Kidney (tissue), 14 donors: ENCODE results near the gene POLR1F. TPM values are rescaled to one million over a fixed set of nuclear protein-coding genes. Genes with fewer than 3 reads are reported as not detected.

Experiments
- DNase-seq, 5 donors: peaks; one replicate each; pipeline ENCODE4 v3.0.0-alpha.2; 2013 to 2020
- FAIRE-seq: peaks from 2 replicates; lab custom pipeline; 2012; peaks lifted over from hg19 to GRCh38; lab: Jason Lieb, UNC
- H3K27ac ChIP-seq, 2 donors: one replicate each; pipeline ENCODE4 v1.7.0; 2013; ENCODE audit warnings: low read depth in 2 of 2, low read length in 2 of 2, inconsistent platforms in 1 of 2
- H3K27me3 ChIP-seq: one replicate; pipeline ENCODE4 v1.7.1; 2013; ENCODE audit warnings: low read length, inconsistent platforms; ENCODE audit not compliant: control insufficient read depth, insufficient read depth
- H3K36me3 ChIP-seq, 3 donors: one replicate each; pipeline versions ENCODE4 v1.7.0 to v1.7.1; 2013; ENCODE audit warnings: low read length in 3 of 3, control low read depth in 1 of 3, inconsistent platforms in 1 of 3; ENCODE audit not compliant: insufficient read depth in 3 of 3, control insufficient read depth in 2 of 3
- H3K4me1 ChIP-seq, 3 donors: one replicate each; pipeline versions ENCODE4 v1.7.0 to v1.7.1; 2013; ENCODE audit warnings: low read length in 3 of 3, inconsistent platforms in 1 of 3, low read depth in 1 of 3; ENCODE audit not compliant: control insufficient read depth in 2 of 3, insufficient read depth in 2 of 3
- H3K4me3 ChIP-seq, 3 donors: one replicate each; pipeline versions ENCODE4 v1.7.0 to v1.8.1; 2013; ENCODE audit warnings: low read length in 3 of 3, control low read depth in 1 of 3, inconsistent platforms in 1 of 3
- H3K9ac ChIP-seq, 3 donors: one replicate each; pipeline versions ENCODE4 v1.7.0 to v1.7.1; 2013; ENCODE audit warnings: low read length in 3 of 3, control low read depth in 1 of 3, inconsistent platforms in 1 of 3
- H3K9me3 ChIP-seq, 3 donors: one replicate each; pipeline versions ENCODE4 v1.7.0 to v1.7.1; 2013; ENCODE audit warnings: low read length in 3 of 3, control low read depth in 1 of 3, inconsistent platforms in 1 of 3; ENCODE audit not compliant: control insufficient read depth in 2 of 3, insufficient read depth in 1 of 3
- intact Hi-C: fragments of 100-400 bp; cut with DNase I; formaldehyde crosslinking; loops from one replicate; pipeline ENCODE4 v1.11.1; 2022
- polyA plus RNA-seq: library from polyadenylated mRNA; stranded (reverse); fragments of 350-450 nt; fragmentation: Illumina TruSeq; extraction: RNeasy Lipid Tissue Mini Kit (QIAGEN cat#74804); gene quantifications from one replicate; pipeline ENCODE4 v1.2.3, GENCODE V29; 2014; ENCODE audit warnings: low read depth, low replicate concordance; ENCODE audit not compliant: insufficient read depth
- total RNA-seq: library from RNA; stranded (reverse); fragmentation: NEBNext Ultra II Directional; extraction: Animal tissue kit (Norgen Biotek cat#: 25700); gene quantifications from one replicate; pipeline ENCODE4 v1.2.1, GENCODE V29; 2021
- TF ChIP-seq, protein P1 (sequence below): IDR thresholded peaks from 3 replicates; pipeline ENCODE4 v1.5.1; 2012; ENCODE audit warnings: mild to moderate bottlenecking, moderate library complexity, borderline replicate concordance; ENCODE audit not compliant: insufficient read depth; ENCODE audit errors: extremely low read depth
- donor health status: control.
- donor health status: control.
- donor health status: control.
- donor health status: control.
- donor health status: control.
- donor health status: DM: yes; HTN: yes; CAD: no.
- donor health status: Normal renal cell carcinoma (clear cell type).

The POLR1F gene
- total and polyA plus RNA-seq, 2 donors from 2014 or later, result 5.3 to 13.3 TPM

DNA sequence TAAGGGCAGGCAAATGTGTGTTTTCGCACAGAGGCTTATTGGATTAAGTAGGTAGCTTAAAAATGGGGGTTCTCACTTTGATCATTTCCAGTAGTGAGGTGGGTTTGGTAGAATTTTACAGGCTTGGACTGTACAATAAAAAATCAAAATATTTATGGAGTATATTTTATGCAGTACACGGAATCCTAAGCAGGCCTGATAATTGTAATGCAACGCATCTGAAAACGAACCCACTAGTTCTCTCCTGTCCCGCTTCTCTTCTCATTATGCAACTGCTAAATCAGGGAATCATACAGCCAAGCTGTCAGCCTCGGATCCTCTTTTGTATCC, 377 bp upstream of the POLR1F start:
- H3K9ac ChIP-seq, result peak overlapping the region in 1 of 3 donors; percentile 92
- intact Hi-C loops, result no loop called here
- peak overlapping the region in 2 of 3 donors; percentile 99 for H3K4me3 ChIP-seq
- H3K27me3 ChIP-seq, result no peaks in the 10 kb centered on the region
- FAIRE-seq (no peak), DNase-seq (no peak)
- peak overlapping the region in 1 of 2 donors; percentile 36 for H3K27ac ChIP-seq
- H3K36me3 ChIP-seq, result no peaks in the 10 kb centered on the region
- peaks cover 0 to 12% (median 5%) of the 10 kb centered on the region in 3 donors for H3K4me1 ChIP-seq
- H3K9me3 ChIP-seq, result no peaks in the 10 kb centered on the region
- TF ChIP-seq, protein P1, sequence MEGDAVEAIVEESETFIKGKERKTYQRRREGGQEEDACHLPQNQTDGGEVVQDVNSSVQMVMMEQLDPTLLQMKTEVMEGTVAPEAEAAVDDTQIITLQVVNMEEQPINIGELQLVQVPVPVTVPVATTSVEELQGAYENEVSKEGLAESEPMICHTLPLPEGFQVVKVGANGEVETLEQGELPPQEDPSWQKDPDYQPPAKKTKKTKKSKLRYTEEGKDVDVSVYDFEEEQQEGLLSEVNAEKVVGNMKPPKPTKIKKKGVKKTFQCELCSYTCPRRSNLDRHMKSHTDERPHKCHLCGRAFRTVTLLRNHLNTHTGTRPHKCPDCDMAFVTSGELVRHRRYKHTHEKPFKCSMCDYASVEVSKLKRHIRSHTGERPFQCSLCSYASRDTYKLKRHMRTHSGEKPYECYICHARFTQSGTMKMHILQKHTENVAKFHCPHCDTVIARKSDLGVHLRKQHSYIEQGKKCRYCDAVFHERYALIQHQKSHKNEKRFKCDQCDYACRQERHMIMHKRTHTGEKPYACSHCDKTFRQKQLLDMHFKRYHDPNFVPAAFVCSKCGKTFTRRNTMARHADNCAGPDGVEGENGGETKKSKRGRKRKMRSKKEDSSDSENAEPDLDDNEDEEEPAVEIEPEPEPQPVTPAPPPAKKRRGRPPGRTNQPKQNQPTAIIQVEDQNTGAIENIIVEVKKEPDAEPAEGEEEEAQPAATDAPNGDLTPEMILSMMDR, result no peak

DNA sequence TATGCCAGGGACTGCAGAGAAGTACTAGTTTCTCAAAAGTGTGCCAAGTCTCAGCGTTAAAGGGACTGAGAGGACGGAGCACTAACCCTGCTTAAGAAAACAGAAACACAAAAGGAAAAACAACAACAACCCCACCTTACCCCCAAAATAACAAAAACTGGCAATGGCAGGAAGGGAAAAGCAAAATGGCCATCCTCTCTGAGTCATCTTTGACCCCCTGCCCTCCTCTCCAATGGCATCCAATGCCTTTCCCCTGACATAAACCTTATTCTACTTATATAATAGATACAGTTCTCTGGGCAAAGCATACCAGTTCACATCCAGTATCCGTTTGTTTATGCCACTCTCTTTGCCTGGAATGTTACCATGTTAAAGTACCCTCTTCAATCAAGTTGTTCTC, 1.6 kb downstream of the POLR1F start:
- Histone ChIP-seq H3K4me3 (peak overlapping the region in 1 of 3 donors; percentile 99), H3K27ac (no peak overlapping the region), H3K36me3 (peaks cover 0 to 2% (median 0%) of the 10 kb centered on the region in 3 donors), H3K27me3 (no peaks in the 10 kb centered on the region), H3K9ac (no peak overlapping the region), H3K9me3 (peaks cover 0 to 1% (median 0%) of the 10 kb centered on the region in 3 donors), H3K4me1 (peaks cover 0 to 12% (median 5%) of the 10 kb centered on the region in 3 donors)
- intact Hi-C loops, result no loop called here
- TF ChIP-seq, protein P1, result no peak
- peak in 1 of 5 donors; percentile 0 for DNase-seq
- FAIRE-seq, result no peak

DNA sequence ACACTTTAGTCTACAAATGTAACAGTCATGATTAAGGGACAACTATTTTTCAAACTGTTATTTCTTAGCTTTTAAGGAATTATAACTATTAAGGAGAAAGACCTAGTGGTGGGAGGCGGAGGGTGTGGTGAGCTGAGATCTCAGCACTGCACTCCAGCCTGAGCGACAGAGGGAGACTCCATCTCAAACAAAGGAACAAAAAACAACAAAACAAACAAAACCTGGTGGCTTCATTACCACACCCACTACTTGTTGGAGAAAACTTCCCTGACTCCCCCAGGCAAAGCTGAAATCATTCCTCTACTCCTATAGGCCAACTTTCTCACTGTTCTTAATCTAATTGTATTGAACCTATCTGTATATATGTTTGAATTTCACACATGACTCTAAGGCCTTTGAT, 3.2 kb downstream of the POLR1F start:
- Histone ChIP-seq H3K4me1 (peaks cover 0 to 12% (median 5%) of the 10 kb centered on the region in 3 donors), H3K9ac (no peak overlapping the region), H3K4me3 (no peak overlapping the region), H3K27ac (no peak overlapping the region), H3K27me3 (no peaks in the 10 kb centered on the region), H3K36me3 (peaks cover 0 to 2% (median 0%) of the 10 kb centered on the region in 3 donors), H3K9me3 (peaks cover 0 to 1% (median 0%) of the 10 kb centered on the region in 3 donors)
- FAIRE-seq (no peak), DNase-seq (no peak)
- intact Hi-C loops, result no loop called here
- TF ChIP-seq, protein P1, result no peak

DNA sequence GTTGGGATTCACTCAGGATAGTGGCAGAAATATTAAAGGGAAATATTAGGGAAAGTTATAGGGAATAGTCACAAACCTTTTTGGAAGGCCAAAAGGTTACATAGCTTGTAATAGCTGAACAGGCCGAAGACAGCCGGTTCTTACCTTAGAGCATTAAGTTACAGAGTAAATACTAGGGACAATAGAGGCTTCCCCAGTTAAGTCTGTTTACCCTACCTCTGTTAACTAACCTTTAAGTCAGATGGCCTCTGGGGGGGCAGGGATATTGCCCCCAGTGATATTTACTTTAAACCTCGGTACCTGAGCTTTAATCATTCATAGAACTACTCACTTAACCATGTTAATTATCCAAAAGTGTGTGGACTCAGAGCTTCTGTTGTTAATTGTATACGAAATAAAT, 7.4 kb downstream of the POLR1F start:
- peaks cover 0 to 2% (median 0%) of the 10 kb centered on the region in 3 donors for H3K36me3 ChIP-seq
- intact Hi-C loops, result no loop called here
- peaks cover 0 to 1% (median 0%) of the 10 kb centered on the region in 3 donors for H3K9me3 ChIP-seq
- DNase-seq (no peak), FAIRE-seq (no peak)
- H3K27me3 ChIP-seq, result no peaks in the 10 kb centered on the region
- TF ChIP-seq, protein P1, result no peak
- no peaks in the 10 kb centered on the region for H3K4me1 ChIP-seq
- no peak overlapping the region for H3K27ac ChIP-seq
- no peak overlapping the region for H3K4me3 ChIP-seq
- no peak overlapping the region for H3K9ac ChIP-seq
